Measurements from ENCODE around the gene CACNA1D.

Gene CACNA1D

GRCh38 chr3:53750253-53751210 lies 256.1 kb downstream of the CACNA1D start:
- DNase-seq (ENCODE audit: low read depth): no peak

- no peak for DNase-seq (ENCODE audit: low read depth)
Measured at GRCh38 chr3:53753518-53754183, 259.2 kb downstream of the CACNA1D start.

- no peak for DNase-seq (ENCODE audit: low read depth)
Measured at GRCh38 chr3:53754325-53754724, 259.9 kb downstream of the CACNA1D start.

- no peak for DNase-seq (ENCODE audit: low read depth)
Measured at GRCh38 chr3:53758846-53759245, 264.4 kb downstream of the CACNA1D start.

- no peak for DNase-seq (ENCODE audit: low read depth)
Measured at GRCh38 chr3:53763353-53763752, 268.9 kb downstream of the CACNA1D start.

- DNase-seq (ENCODE audit: low read depth): no peak
Measured at GRCh38 chr3:53764026-53764775, 269.8 kb downstream of the CACNA1D start.

- DNase-seq (ENCODE audit: low read depth): no peak
Measured at GRCh38 chr3:53765753-53766152, 271.3 kb downstream of the CACNA1D start.

GRCh38 chr3:53766706-53767105 lies 272.3 kb downstream of the CACNA1D start:
- DNase-seq (ENCODE audit: low read depth): no peak

GRCh38 chr3:53768478-53769459 lies 274.4 kb downstream of the CACNA1D start:
- no peak for DNase-seq (ENCODE audit: low read depth)

- no peak for DNase-seq (ENCODE audit: low read depth)
Measured at GRCh38 chr3:53772562-53772961, 278.2 kb downstream of the CACNA1D start.

- DNase-seq (ENCODE audit: low read depth): peak; percentile 49
Measured at GRCh38 chr3:53773021-53773436, 278.6 kb downstream of the CACNA1D start.

GRCh38 chr3:53773611-53774368 lies 279.4 kb downstream of the CACNA1D start:
- peak; percentile 85 for DNase-seq (ENCODE audit: low read depth)

GRCh38 chr3:53774414-53774813 lies 280.0 kb downstream of the CACNA1D start:
- DNase-seq (ENCODE audit: low read depth): no peak

- no peak for DNase-seq (ENCODE audit: low read depth)
Measured at GRCh38 chr3:53775018-53775417, 280.6 kb downstream of the CACNA1D start.

- no peak for DNase-seq (ENCODE audit: low read depth)
Measured at GRCh38 chr3:53775834-53776251, 281.4 kb downstream of the CACNA1D start.

GRCh38 chr3:53776494-53777101 lies 282.2 kb downstream of the CACNA1D start:
- DNase-seq (ENCODE audit: low read depth): no peak

GRCh38 chr3:53777468-53777867 lies 283.1 kb downstream of the CACNA1D start:
- no peak for DNase-seq (ENCODE audit: low read depth)

GRCh38 chr3:53778153-53778552 lies 283.7 kb downstream of the CACNA1D start:
- DNase-seq (ENCODE audit: low read depth): no peak

GRCh38 chr3:53780171-53780570 lies 285.8 kb downstream of the CACNA1D start:
- no peak for DNase-seq (ENCODE audit: low read depth)

GRCh38 chr3:53780806-53781205 lies 286.4 kb downstream of the CACNA1D start:
- DNase-seq (ENCODE audit: low read depth): no peak
